SK-N-SH (cell line): ENCODE results near the gene EIF4E1B. TPM values are rescaled to one million over a fixed set of nuclear protein-coding genes. Genes with fewer than 3 reads are reported as not detected.

ENCODE experiments used
- CTCF ChIA-PET: fragments of 300-600, 350-600 bp; formaldehyde crosslinking; extraction: SDS; loops from one replicate; lab custom pipeline; 2021; lab: Yijun Ruan, JAX
- POLR2A ChIA-PET: fragments of 350-600 bp; sonication (Branson Sonifier 250); formaldehyde crosslinking; extraction: SDS; loops from one replicate; lab custom pipeline; 2020; ENCODE audit warnings: antibody characterized with exemption, inconsistent platforms; lab: Yijun Ruan, JAX
- DNase-seq: peaks from one replicate; pipeline ENCODE4 v3.0.0; 2012
- H2AFZ ChIP-seq: fragments of 200-600 bp; sonication (generic); 2 replicates; pipeline ENCODE4 v1.8.1; 2016; ENCODE audit warnings: antibody characterized with exemption, mild to moderate bottlenecking, low read depth
- H3F3A ChIP-seq: fragments of 200-600 bp; sonication (generic); replicated peaks from 2 replicates; pipeline ENCODE3; 2016; ENCODE audit warnings: antibody characterized with exemption, mild to moderate bottlenecking; ENCODE audit not compliant: insufficient read depth
- H3K27ac ChIP-seq, 2 experiments: fragments of 200-500 bp in 1 of 2; fragments of 200-600 bp in 1 of 2; sonication (Bioruptor generic) in 1 of 2; sonication (generic), shearing (Covaris generic) in 1 of 2; 2 replicates each; pipeline versions ENCODE4 v1.5.1 to v1.6.1; 2014 to 2016; ENCODE audit warnings: low read depth in 2 of 2, inconsistent platforms in 1 of 2, low read length in 1 of 2, mild to moderate bottlenecking in 1 of 2, mixed read lengths in 1 of 2
- H3K27me3 ChIP-seq: fragments of 200-600 bp; sonication (generic), shearing (Covaris generic); 2 replicates; pipeline ENCODE4 v1.6.1; 2016; ENCODE audit warnings: mixed run types; ENCODE audit not compliant: insufficient read depth
- H3K36me3 ChIP-seq, 2 experiments: fragments of 200-500 bp in 1 of 2; fragments of 200-600 bp in 1 of 2; sonication (Bioruptor generic) in 1 of 2; sonication (generic) in 1 of 2; replicated peaks in 1 of 2; 2 replicates each; pipeline versions ENCODE3 to v1.5.1; 2014 to 2016; ENCODE audit warnings: low read length in 1 of 2, mild to moderate bottlenecking in 1 of 2; ENCODE audit not compliant: insufficient read depth in 2 of 2, control insufficient read depth in 1 of 2
- H3K4me1 ChIP-seq, 2 experiments: fragments of 200-500 bp in 1 of 2; fragments of 200-600 bp in 1 of 2; sonication (Bioruptor generic) in 1 of 2; sonication (generic), shearing (Covaris generic) in 1 of 2; 2 replicates each; pipeline versions ENCODE4 v1.5.1 to v1.6.1; 2014 to 2016; ENCODE audit warnings: low read depth in 1 of 2, low read length in 1 of 2, mixed run types in 1 of 2; ENCODE audit not compliant: insufficient read depth in 2 of 2, control insufficient read depth in 1 of 2
- H3K4me2 ChIP-seq: fragments of 200-600 bp; sonication (generic), shearing (Covaris generic); 2 replicates; pipeline ENCODE4 v1.6.1; 2017; ENCODE audit warnings: mixed run types
- H3K4me3 ChIP-seq, 2 experiments: fragments of 200-500 bp in 1 of 2; fragments of 200-600 bp in 1 of 2; sonication (Bioruptor generic) in 1 of 2; sonication (generic), shearing (Covaris generic) in 1 of 2; 2 replicates each; pipeline versions ENCODE4 v1.5.1 to v1.8.1; 2014 to 2016; ENCODE audit warnings: low read depth in 2 of 2, inconsistent platforms in 1 of 2, low read length in 1 of 2, mild to moderate bottlenecking in 1 of 2, mixed read lengths in 1 of 2, moderate library complexity in 1 of 2
- H3K79me2 ChIP-seq: fragments of 200-600 bp; sonication (generic); 2 replicates; pipeline ENCODE4 v1.8.1; 2017; ENCODE audit warnings: mild to moderate bottlenecking; ENCODE audit not compliant: insufficient read depth
- H3K9ac ChIP-seq: fragments of 200-600 bp; sonication (generic); 2 replicates; pipeline ENCODE4 v1.6.1; 2017; ENCODE audit warnings: mixed run types
- H3K9me2 ChIP-seq: fragments of 200-600 bp; sonication (generic); 2 replicates; pipeline ENCODE4 v1.6.1; 2017; ENCODE audit warnings: mixed run types
- H3K9me3 ChIP-seq: fragments of 200-600 bp; sonication (generic); 2 replicates; pipeline ENCODE4 v1.6.1; 2017; ENCODE audit warnings: mixed run types, mild to moderate bottlenecking, moderate library complexity
- H4K20me1 ChIP-seq: fragments of 200-600 bp; sonication (generic); 2 replicates; pipeline ENCODE4 v1.6.1; 2017; ENCODE audit warnings: mild to moderate bottlenecking, mixed run types; ENCODE audit not compliant: insufficient read depth
- CTCF ChIP-seq: fragments of 200-600 bp; sonication (generic); IDR thresholded peaks from 2 replicates; pipeline ENCODE4 v1.6.1; 2017; ENCODE audit warnings: antibody characterized with exemption, mild to moderate bottlenecking, moderate library complexity
- EP300 ChIP-seq, 2 experiments: IDR thresholded peaks; 2 replicates each; pipeline versions ENCODE4 v1.4.0 to v1.6.1; 2012; ENCODE audit warnings: borderline replicate concordance in 1 of 2, low read depth in 1 of 2, low read length in 1 of 2
- EZH2phosphoT487 ChIP-seq: fragments of 200-600 bp; sonication (generic); IDR thresholded peaks from 2 replicates; pipeline ENCODE4 v1.6.1; 2017; ENCODE audit warnings: low read depth, mixed run types, mild to moderate bottlenecking, antibody characterized with exemption, moderate library complexity, borderline replicate concordance
- IRF3 ChIP-seq: fragments of 150-350 bp; IDR thresholded peaks from 2 replicates; pipeline ENCODE4 v1.6.1; 2016; ENCODE audit warnings: mild to moderate bottlenecking, low read depth, low read length
- MAX ChIP-seq: IDR thresholded peaks from 2 replicates; pipeline ENCODE4 v1.4.0; 2012; ENCODE audit warnings: low read depth
- MXI1 ChIP-seq: IDR thresholded peaks from 2 replicates; pipeline ENCODE4 v1.6.1; 2012; ENCODE audit warnings: mild to moderate bottlenecking, low read depth, low read length, improper control_type of control experiment
- PBX3 ChIP-seq: IDR thresholded peaks from 2 replicates; pipeline ENCODE4; 2012
- POLR2AphosphoS5 ChIP-seq: IDR thresholded peaks from 2 replicates; pipeline ENCODE4 v1.6.1; 2012; ENCODE audit warnings: low read depth, low read length
- RCOR1 ChIP-seq: fragments of 150-350 bp; IDR thresholded peaks from 2 replicates; pipeline ENCODE4 v1.6.1; 2017; ENCODE audit warnings: antibody characterized with exemption, low read length
- RFX5 ChIP-seq: IDR thresholded peaks from 2 replicates; pipeline ENCODE4 v1.6.1; 2012; ENCODE audit warnings: mild to moderate bottlenecking, improper control_type of control experiment, low read length
- RXRA ChIP-seq: IDR thresholded peaks from 2 replicates; pipeline ENCODE4 v1.4.0; 2012; ENCODE audit warnings: low read depth, mild to moderate bottlenecking, borderline replicate concordance
- TEAD4 ChIP-seq: IDR thresholded peaks from 2 replicates; pipeline ENCODE4 v1.4.0; 2012; ENCODE audit warnings: mild to moderate bottlenecking, borderline replicate concordance; ENCODE audit not compliant: insufficient read depth
- USF2 ChIP-seq: fragments of 150-350 bp; IDR thresholded peaks from 2 replicates; pipeline ENCODE4 v1.6.1; 2017; ENCODE audit warnings: antibody characterized with exemption, low read length, low read depth, borderline replicate concordance
- YY1 ChIP-seq: IDR thresholded peaks from 2 replicates; pipeline ENCODE4 v1.4.0; 2012; ENCODE audit warnings: low read depth, mild to moderate bottlenecking
- WGBS: methylation state at CpG from one replicate; pipeline ENCODE4 v1.1.6; 2017; ENCODE audit warnings: low lambda C conversion rate; 5-methylcytosine and 5-hydroxymethylcytosine counted together
- polyA plus RNA-seq, 3 experiments: library from polyadenylated mRNA; depleted of rRNA; stranded (reverse); fragments of >200 nt; gene quantifications; 2 replicates each; pipeline ENCODE4 v1.2.3, GENCODE V29; 2012

Gene EIF4E1B
- polyA plus RNA-seq, 1 of the 3 experiments (the other 2 are of a cell fraction) = not detected

- no peak for TF ChIP-seq EZH2phosphoT487
- no peak for TF ChIP-seq RXRA
Observed at GRCh38 chr5:176665517-176665916, 35.0 kb downstream of the EIF4E1B start (continued).

GRCh38 chr5:176667637-176668036 lies 37.2 kb downstream of the EIF4E1B start:
- Histone ChIP-seq H3K9me2 (no peaks in the 10 kb centered on the region), H3K79me2 (no peaks in the 10 kb centered on the region), H3K4me3 (no peak overlapping the region), H3K27ac (no peak overlapping the region), H3F3A (no peaks in the 10 kb centered on the region), H3K36me3 (no peaks in the 10 kb centered on the region), H3K4me2 (no peak overlapping the region), H3K4me1 (peaks cover 0 to 10% of the 10 kb centered on the region in 2 experiments; a peak in 1 of 4 replicates), H3K27me3 (peaks cover 12% of the 10 kb centered on the region; the same call in 1 of the 2 replicates), H2AFZ (no peak overlapping the region), H3K9ac (no peak overlapping the region), H4K20me1 (no peaks in the 10 kb centered on the region), H3K9me3 (no peaks in the 10 kb centered on the region)
- ChIA-PET POLR2A (no interaction called here), CTCF (interaction anchor here (0.8 to 1.4 kb wide), 3 partner anchors 33 to 404 kb away, joined by 3 to 5 read pairs (median 4); no protein-coding TSS in a partner anchor)
- DNase-seq = no peak
- 55% methylated on average over 7 of the region's 7 CpGs for WGBS
- no peak for TF ChIP-seq EZH2phosphoT487
- TF ChIP-seq PBX3 = no peak
- TF ChIP-seq RXRA = no peak
- no peak for TF ChIP-seq IRF3
- TF ChIP-seq RFX5 = no peak
- no peak for TF ChIP-seq TEAD4
- TF ChIP-seq YY1 = no peak
- TF ChIP-seq CTCF = no peak
- TF ChIP-seq POLR2AphosphoS5 = no peak
- TF ChIP-seq USF2 = no peak
- TF ChIP-seq RCOR1 = no peak
- no peak for TF ChIP-seq MAX
- no peak for TF ChIP-seq MXI1
- TF ChIP-seq EP300 (IDR thresholded peaks at IDR 0.05; ENCODE audit: borderline replicate concordance in 1 of 2, low read depth in 1 of 2, low read length in 1 of 2) = no peak
